ENCODE measurements around the gene LUC7L3.
A peak's percentile ranks its signal among the peaks of the same experiment; 100 is the strongest.
"Not testable (repeated sequence)": the region's sequence is repeated elsewhere in the genome, so short reads cannot be mapped to it uniquely, and the experiment has no call there.

LUC7L3 gene

GRCh38 chr17:50719144-50719923, at the start of gene LUC7L3:
TSS of gene LUC7L3 (plus strand) at chr17:50719603. CDS start at chr17:50719733, 130 bp downstream.
- DNase-seq: peak; percentile 95

GRCh38 chr17:50672071-50672470, 47.3 kb upstream of the LUC7L3 start:
- DNase-seq: no peak

DNA sequence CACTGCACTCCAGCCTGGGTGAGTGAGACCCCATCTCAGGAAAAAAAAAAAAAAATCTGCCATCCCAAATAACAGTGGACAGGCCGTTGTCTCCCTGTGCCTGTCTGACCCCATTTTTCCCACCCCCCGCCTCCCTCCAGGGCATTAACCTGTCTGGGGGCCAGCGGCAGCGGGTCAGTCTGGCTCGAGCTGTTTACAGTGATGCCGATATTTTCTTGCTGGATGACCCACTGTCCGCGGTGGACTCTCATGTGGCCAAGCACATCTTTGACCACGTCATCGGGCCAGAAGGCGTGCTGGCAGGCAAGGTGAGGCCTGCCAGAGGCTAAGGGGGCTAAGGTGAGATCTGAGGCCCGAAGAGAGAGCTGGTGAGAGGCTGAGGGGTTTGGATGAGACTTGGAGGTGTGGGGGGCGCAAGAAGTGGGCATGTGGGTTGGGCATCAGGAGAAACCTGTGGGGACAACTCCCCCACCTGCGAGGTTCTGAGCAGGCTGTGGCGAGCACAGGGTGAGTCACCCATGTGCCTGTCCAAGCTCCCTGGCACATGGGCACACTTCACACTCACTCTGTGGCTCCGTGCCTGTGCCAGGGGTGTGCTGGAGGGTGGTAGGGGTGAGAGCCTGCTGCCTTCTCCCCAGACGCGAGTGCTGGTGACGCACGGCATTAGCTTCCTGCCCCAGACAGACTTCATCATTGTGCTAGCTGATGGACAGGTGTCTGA, 46.4 kb upstream of the LUC7L3 start:
- DNase-seq: no peak

DNA sequence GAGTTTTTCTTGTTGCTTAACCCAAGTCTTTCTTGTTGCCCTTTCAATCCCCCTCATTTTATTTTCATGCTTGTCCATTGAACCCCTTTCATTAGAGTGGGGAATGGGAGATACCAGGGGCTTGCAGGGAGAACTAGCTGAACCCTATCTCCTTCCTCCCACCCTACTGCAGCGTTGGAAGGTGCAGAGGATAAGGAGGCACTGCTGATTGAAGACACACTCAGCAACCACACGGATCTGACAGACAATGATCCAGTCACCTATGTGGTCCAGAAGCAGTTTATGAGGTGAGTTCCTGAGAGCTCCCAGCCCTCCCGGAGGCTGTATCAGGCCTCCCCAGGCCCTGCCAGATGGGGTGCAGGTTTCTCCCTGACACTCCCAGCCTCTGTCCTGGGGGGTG, 44.2 kb upstream of the LUC7L3 start:
- DNase-seq: no peak

DNA sequence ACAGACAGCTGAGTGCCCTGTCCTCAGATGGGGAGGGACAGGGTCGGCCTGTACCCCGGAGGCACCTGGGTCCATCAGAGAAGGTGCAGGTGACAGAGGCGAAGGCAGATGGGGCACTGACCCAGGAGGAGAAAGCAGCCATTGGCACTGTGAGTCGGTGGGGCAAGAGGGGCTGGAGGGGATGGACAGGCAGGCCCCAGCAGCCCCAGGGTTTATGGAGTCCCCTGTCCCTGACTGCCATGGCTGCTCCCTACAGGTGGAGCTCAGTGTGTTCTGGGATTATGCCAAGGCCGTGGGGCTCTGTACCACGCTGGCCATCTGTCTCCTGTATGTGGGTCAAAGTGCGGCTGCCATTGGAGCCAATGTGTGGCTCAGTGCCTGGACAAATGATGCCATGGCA, 43.8 kb upstream of the LUC7L3 start:
- no peak for DNase-seq

GRCh38 chr17:50676065-50676975, 43.1 kb upstream of the LUC7L3 start:
- no peak for DNase-seq

GRCh38 chr17:50677851-50678375, 41.5 kb upstream of the LUC7L3 start:
- DNase-seq: no peak

DNA sequence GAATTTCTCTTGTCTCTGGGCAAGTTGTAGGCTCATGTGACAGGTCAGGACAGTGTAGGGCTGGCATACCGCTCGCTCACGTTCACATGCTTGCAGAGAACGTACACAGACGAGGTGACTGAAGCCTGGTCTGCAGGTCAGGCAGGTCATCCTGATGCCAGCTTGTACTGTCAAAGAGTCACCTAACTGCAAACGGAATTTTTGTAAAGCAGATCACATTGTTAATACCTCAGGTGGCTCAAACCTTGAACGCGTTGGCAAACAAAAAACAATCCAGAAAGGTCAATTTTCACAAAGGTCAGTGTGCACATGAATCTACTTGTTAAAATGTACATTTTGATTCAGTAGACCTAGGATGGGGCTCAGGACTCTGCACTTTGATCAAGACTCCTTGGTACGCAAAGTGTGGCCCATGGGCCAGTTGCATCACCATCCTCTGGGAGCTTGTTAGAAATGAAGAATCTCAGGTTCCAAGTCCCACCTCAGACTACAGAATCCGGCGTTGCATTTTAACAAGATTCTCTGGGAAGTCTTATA, 40.3 kb upstream of the LUC7L3 start:
- no peak for DNase-seq

DNA sequence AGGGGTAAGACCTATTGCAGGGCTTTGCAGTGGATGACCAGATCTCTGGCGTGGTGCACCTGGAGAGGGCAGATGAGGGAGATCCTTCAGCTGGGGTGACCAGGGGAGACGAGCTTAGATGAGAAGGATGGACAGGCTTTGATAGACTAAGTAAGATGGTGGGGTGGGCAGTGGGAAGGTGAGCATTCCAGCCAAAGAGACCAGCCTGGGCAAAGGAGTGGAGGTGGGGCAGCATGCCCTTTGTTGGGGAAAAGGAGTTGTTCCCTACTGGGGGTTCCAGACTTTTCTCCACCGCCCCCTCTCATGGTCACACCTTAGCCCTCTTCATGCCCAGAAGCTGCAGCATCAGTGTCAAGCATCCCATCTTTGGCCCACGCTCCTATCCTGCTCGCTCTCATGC, 39.3 kb upstream of the LUC7L3 start:
- no peak for DNase-seq

- not testable (repeated sequence) for DNase-seq
These were observed 38.7 kb upstream of the LUC7L3 start for GRCh38 chr17:50680543-50681262.

DNA sequence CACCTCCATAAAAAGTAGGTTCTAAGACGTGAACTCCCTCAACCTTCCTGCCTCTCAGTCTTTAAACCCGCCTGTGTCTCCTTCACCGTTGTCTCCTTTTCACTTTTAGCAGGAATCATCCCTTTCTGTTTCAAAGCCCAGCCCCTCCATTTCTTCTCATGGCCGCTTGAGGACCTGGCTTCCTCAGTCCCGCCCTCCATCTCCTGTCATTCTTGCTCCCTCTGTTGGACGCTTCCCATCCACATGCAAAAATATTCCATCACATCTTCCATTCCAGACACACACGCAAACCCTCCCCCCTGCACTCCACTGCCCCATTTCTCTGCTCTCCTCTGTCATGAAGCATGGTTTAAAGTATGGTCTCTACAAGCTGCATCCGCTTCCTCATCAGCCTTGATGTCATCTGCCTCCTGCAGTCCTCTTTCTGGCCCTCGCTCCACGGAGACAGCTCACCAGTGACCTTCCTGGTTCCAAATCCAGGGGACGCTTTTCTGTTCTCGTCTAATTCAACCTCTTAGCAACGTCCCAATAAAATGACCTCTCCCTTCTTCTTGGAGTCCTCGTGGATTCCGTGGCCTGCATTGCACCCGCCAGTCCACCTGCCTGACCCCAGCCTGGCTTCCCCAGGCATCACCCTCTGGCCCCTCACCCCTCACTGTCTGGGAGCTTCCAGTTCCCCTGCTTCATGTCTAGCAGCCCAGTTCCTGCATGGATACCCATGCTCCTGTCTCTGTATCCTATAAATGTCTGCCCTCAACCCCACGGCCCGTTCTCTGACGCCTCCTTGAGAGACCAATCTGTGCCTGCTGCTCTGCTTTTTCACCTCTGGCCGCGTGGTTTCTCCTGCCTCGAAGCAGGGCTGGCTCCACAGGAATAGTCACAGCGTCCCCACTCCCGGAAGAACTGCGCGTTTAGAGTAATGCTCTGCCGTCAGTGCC, 37.9 kb upstream of the LUC7L3 start:
- DNase-seq: no peak

DNA sequence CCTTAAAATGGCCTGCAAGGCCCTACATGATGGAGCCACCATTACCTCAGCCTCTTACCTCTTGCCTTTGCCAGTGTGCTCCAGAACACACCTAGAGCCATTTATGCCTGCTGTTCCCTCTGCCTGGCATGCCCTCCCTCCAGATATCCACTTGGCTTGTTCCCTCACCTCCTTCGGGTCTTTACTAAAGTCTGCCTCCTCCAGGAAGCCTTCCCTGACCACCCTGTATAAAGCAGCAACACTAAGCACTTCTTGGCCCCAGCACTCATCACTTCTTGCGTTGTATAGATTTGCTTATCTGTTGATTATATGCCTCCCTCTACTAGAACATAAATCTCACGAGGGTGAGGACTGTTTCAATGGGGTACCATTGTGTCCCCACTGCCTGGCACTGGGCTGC, 37.0 kb upstream of the LUC7L3 start:
- no peak for DNase-seq

DNA sequence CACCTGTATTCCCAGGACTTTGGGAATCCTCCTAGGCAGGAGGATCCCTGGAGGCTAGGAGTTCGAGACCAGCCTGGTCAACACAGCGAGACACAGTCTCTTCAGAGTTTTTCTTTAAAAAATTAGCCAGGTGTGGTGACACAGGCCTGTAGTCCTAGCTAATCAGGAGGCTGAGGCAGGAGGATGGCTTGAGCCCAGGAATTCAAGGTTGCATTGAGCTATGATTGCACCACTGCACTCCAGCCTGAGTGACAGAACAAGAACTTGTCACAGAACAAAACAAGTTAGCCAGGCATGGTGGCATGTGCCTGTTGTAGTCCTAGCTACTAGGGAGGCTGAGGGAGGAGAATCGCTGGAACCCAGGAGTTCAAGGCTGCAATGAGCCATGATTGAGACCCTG, 36.5 kb upstream of the LUC7L3 start:
- no peak for DNase-seq

GRCh38 chr17:50683434-50684287, 35.7 kb upstream of the LUC7L3 start:
- DNase-seq: no peak

DNA sequence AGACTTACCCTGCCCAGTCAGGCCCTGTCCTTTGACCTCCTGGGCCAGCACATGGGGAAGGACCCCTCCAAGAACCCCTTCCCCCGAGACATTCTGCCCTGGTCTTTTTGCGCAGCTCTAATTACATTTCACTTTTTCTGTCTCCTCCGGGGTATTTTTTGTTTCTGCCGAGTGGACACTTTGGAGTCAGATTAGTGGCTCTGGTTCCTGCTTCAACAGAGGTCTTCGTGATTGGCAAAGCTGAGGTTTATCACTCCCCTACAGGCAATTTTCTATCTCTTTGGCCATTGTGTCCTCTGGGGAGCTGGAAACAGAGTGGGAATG, 35.2 kb upstream of the LUC7L3 start:
- no peak for DNase-seq

GRCh38 chr17:50684612-50685333, 34.6 kb upstream of the LUC7L3 start:
- DNase-seq: no peak

- no peak for DNase-seq
These were observed 34.1 kb upstream of the LUC7L3 start for GRCh38 chr17:50685334-50685665.

GRCh38 chr17:50685691-50686493, 33.5 kb upstream of the LUC7L3 start:
- no peak for DNase-seq
